H1 (cell line): ENCODE measurements around the gene CHN2. TPM values are rescaled to one million over a fixed set of nuclear protein-coding genes. Genes with fewer than 3 reads are reported as not detected.

Source experiments
- CTCF ChIA-PET: fragments of 300-600 bp; sonication (Branson Sonifier 250); formaldehyde crosslinking; loops from one replicate; lab custom pipeline; 2021; ENCODE audit not compliant: partially characterized antibody; lab: Charles Lee
- POLR2A ChIA-PET: fragments of 300-600 bp; sonication (Branson Sonifier 250); formaldehyde crosslinking; loops from one replicate; lab custom pipeline; 2021; ENCODE audit warnings: inconsistent platforms; ENCODE audit not compliant: partially characterized antibody; lab: Charles Lee
- DNase-seq, 2 experiments: peaks; one replicate each; pipeline versions ENCODE4 v3.0.0 to v3.0.0-alpha.2; 2010 to 2022; ENCODE audit warnings: low spot score in 2 of 2, low read depth in 1 of 2, mixed read lengths in 1 of 2
- FAIRE-seq: peaks from 2 replicates; lab custom pipeline; 2011; peaks lifted over from hg19 to GRCh38; lab: Jason Lieb, UNC
- H2AFZ ChIP-seq: 2 replicates; pipeline ENCODE4 v1.8.1; 2012; ENCODE audit warnings: low read length, inconsistent platforms
- H2AK5ac ChIP-seq: 2 replicates; pipeline ENCODE4 v1.6.1; 2013; ENCODE audit warnings: low read depth, low read length
- H2BK120ac ChIP-seq: replicated peaks from 2 replicates; pipeline ENCODE3; 2013; ENCODE audit warnings: low read depth, low read length, inconsistent platforms
- H2BK12ac ChIP-seq: 2 replicates; pipeline ENCODE4 v1.6.1; 2013; ENCODE audit warnings: low read depth, low read length
- H2BK15ac ChIP-seq: 2 replicates; pipeline ENCODE4 v1.6.1; 2013; ENCODE audit warnings: low read length
- H2BK20ac ChIP-seq: 2 replicates; pipeline ENCODE4 v1.6.1; 2013; ENCODE audit warnings: low read length
- H2BK5ac ChIP-seq: 2 replicates; pipeline ENCODE4 v1.6.1; 2013; ENCODE audit warnings: low read depth, low read length
- H3K14ac ChIP-seq: 2 replicates; pipeline ENCODE4 v1.6.1; 2013; ENCODE audit warnings: inconsistent platforms; ENCODE audit not compliant: insufficient read length
- H3K18ac ChIP-seq: 2 replicates; pipeline ENCODE4 v1.6.1; 2013; ENCODE audit warnings: low read length; ENCODE audit errors: extremely low read depth
- H3K23ac ChIP-seq: 2 replicates; pipeline ENCODE4 v1.6.1; 2013; ENCODE audit warnings: inconsistent platforms; ENCODE audit not compliant: insufficient read length
- H3K23me2 ChIP-seq: 2 replicates; pipeline ENCODE4 v1.6.1; 2013; ENCODE audit warnings: low read depth, low read length
- H3K27ac ChIP-seq: 2 replicates; pipeline ENCODE4 v1.6.1; 2011; ENCODE audit warnings: low read depth, low read length, inconsistent platforms
- H3K27me3 ChIP-seq, 4 experiments: replicated peaks in 1 of 4; 1 replicate in 1 of 4; 2 replicates in 3 of 4; pipeline versions ENCODE4 v1.6.1 to v1.8.1; 2011 to 2013; ENCODE audit warnings: low read length in 3 of 4, mild to moderate bottlenecking in 3 of 4, inconsistent platforms in 2 of 4, mixed read lengths in 2 of 4, moderate library complexity in 1 of 4; ENCODE audit not compliant: control insufficient read depth in 3 of 4, insufficient read depth in 3 of 4; ENCODE audit errors: extremely low read depth in 1 of 4
- H3K36me3 ChIP-seq, 4 experiments: 2 replicates each; pipeline versions ENCODE4 v1.6.1 to v1.8.1; 2011 to 2013; ENCODE audit warnings: mild to moderate bottlenecking in 4 of 4, low read length in 3 of 4, moderate library complexity in 2 of 4, control low read depth in 1 of 4, inconsistent platforms in 1 of 4; ENCODE audit not compliant: insufficient read depth in 4 of 4, control insufficient read depth in 2 of 4
- H3K4ac ChIP-seq: replicated peaks from 2 replicates; pipeline ENCODE3; 2013; ENCODE audit warnings: low read length, low read depth, mixed read lengths, inconsistent platforms; ENCODE audit not compliant: insufficient read length
- H3K4me1 ChIP-seq, 4 experiments: replicated peaks in 1 of 4; 1 replicate in 1 of 4; 2 replicates in 3 of 4; pipeline versions ENCODE4 v1.6.1 to v1.8.1; 2011 to 2013; ENCODE audit warnings: low read length in 3 of 4, inconsistent platforms in 2 of 4, mixed read lengths in 1 of 4; ENCODE audit not compliant: insufficient read depth in 4 of 4, control insufficient read depth in 3 of 4
- H3K4me2 ChIP-seq, 2 experiments: 2 replicates each; pipeline versions ENCODE4 v1.6.1 to v1.8.1; 2011 to 2013; ENCODE audit warnings: low read depth in 2 of 2, low read length in 2 of 2, control low read depth in 1 of 2, inconsistent platforms in 1 of 2, mild to moderate bottlenecking in 1 of 2; ENCODE audit not compliant: insufficient read depth in 1 of 2
- H3K4me3 ChIP-seq, 4 experiments: fragments of 200-600, 300-600 bp in 1 of 4; sonication (generic), shearing (Covaris generic), sonication (Bioruptor Twin) in 1 of 4; 2 replicates each; pipeline versions ENCODE4 v1.5.1 to v1.8.1; 2011 to 2016; ENCODE audit warnings: low read length in 4 of 4, low read depth in 3 of 4, control low read depth in 2 of 4, inconsistent platforms in 2 of 4, mild to moderate bottlenecking in 2 of 4, mixed read lengths in 1 of 4, moderate library complexity in 1 of 4; ENCODE audit not compliant: insufficient read depth in 2 of 4; ENCODE audit errors: extremely low read depth in 1 of 4
- H3K56ac ChIP-seq: replicated peaks from 2 replicates; pipeline ENCODE3; 2013; ENCODE audit warnings: low read depth, mild to moderate bottlenecking, mixed read lengths, low read length, inconsistent platforms; ENCODE audit not compliant: insufficient read length
- H3K79me1 ChIP-seq: 2 replicates; pipeline ENCODE4 v1.6.1; 2013; ENCODE audit warnings: low read depth, low read length, control low read depth
- H3K79me2 ChIP-seq, 2 experiments: 2 replicates each; pipeline versions ENCODE4 v1.6.1 to v1.8.1; 2012 to 2013; ENCODE audit warnings: low read length in 2 of 2, mild to moderate bottlenecking in 2 of 2, inconsistent platforms in 1 of 2; ENCODE audit not compliant: insufficient read depth in 2 of 2, control insufficient read depth in 1 of 2
- H3K9ac ChIP-seq, 4 experiments: replicated peaks in 1 of 4; 1 replicate in 1 of 4; 2 replicates in 3 of 4; pipeline versions ENCODE4 v1.6.1 to v1.8.1; 2011 to 2013; ENCODE audit warnings: low read depth in 3 of 4, low read length in 3 of 4, control low read depth in 2 of 4, mild to moderate bottlenecking in 2 of 4, moderate library complexity in 2 of 4, inconsistent platforms in 1 of 4; ENCODE audit errors: extremely low read depth in 1 of 4
- H3K9me3 ChIP-seq, 2 experiments: 2 replicates each; pipeline versions ENCODE4 v1.6.1 to v1.8.1; 2012 to 2013; ENCODE audit warnings: mild to moderate bottlenecking in 2 of 2, moderate library complexity in 2 of 2, control low read depth in 1 of 2, inconsistent platforms in 1 of 2, low read depth in 1 of 2, low read length in 1 of 2, mixed read lengths in 1 of 2; ENCODE audit not compliant: insufficient read depth in 2 of 2
- H4K20me1 ChIP-seq, 2 experiments: replicated peaks in 1 of 2; 2 replicates each; pipeline versions ENCODE3 to v1.8.1; 2011 to 2013; ENCODE audit warnings: inconsistent platforms in 2 of 2, low read length in 2 of 2, mild to moderate bottlenecking in 1 of 2; ENCODE audit not compliant: insufficient read depth in 2 of 2, control insufficient read depth in 1 of 2
- H4K5ac ChIP-seq: 2 replicates; pipeline ENCODE4 v1.6.1; 2013; ENCODE audit warnings: low read length, low read depth, mixed read lengths, inconsistent platforms; ENCODE audit not compliant: insufficient read length
- H4K8ac ChIP-seq: 2 replicates; pipeline ENCODE4 v1.8.0; 2013; ENCODE audit warnings: mild to moderate bottlenecking, moderate library complexity, low read length, inconsistent platforms; ENCODE audit not compliant: insufficient read depth; ENCODE audit errors: extremely low read depth
- H4K91ac ChIP-seq: replicated peaks from 2 replicates; pipeline ENCODE3; 2013; ENCODE audit warnings: low read length, mixed read lengths, inconsistent platforms; ENCODE audit not compliant: insufficient read length
- CREB1 ChIP-seq: IDR thresholded peaks from 2 replicates; pipeline ENCODE4 v1.6.1; 2012; ENCODE audit warnings: inconsistent platforms
- HDAC6 ChIP-seq: IDR thresholded peaks from one replicate; pipeline ENCODE4 v1.7.1; 2012; ENCODE audit warnings: low read depth, mild to moderate bottlenecking, inconsistent platforms, low read length, moderate library complexity
- SP4 ChIP-seq: IDR thresholded peaks from 2 replicates; pipeline ENCODE4 v1.6.1; 2012; ENCODE audit warnings: low read length, inconsistent platforms
- WGBS, 2 experiments: shearing (Covaris generic) in 1 of 2; methylation state at CpG; one replicate each; pipeline versions ENCODE4 v1.1.6 to v1.1.7; 2013 to 2015; ENCODE audit warnings: low lambda C conversion rate in 2 of 2, mixed read lengths in 2 of 2, inconsistent platforms in 1 of 2, low coverage in 1 of 2, missing lambda C conversion rate in 1 of 2; ENCODE audit not compliant: insufficient replicate concordance in 2 of 2, insufficient coverage in 1 of 2, insufficient read length in 1 of 2; ENCODE audit errors: extremely low coverage in 1 of 2, missing lambda C conversion rate in 1 of 2; 5-methylcytosine and 5-hydroxymethylcytosine counted together
- polyA plus RNA-seq, 7 experiments: library from polyadenylated mRNA; depleted of rRNA in 3 of 7; stranded (reverse) in 5 of 7; unstranded in 2 of 7; fragments of >200 nt in 5 of 7; fragments of 200-250 nt in 2 of 7; gene quantifications; 1 replicate in 5 of 7; 2 replicates in 1 of 7; 4 replicates in 1 of 7; pipeline versions ENCODE4 v1.2.1 to v1.2.3, GENCODE V29; 2011 to 2013; ENCODE audit warnings: missing spikeins in 2 of 7, mixed read lengths in 2 of 7
- total RNA-seq: library from RNA; stranded (reverse); fragmentation: NEBNext Ultra II Directional; extraction: Animal tissue kit (Norgen Biotek cat#: 25700); gene quantifications from 2 replicates; pipeline ENCODE4 v1.2.1, GENCODE V29; 2021

CHN2 gene
- total and polyA plus RNA-seq, 2 of the 8 experiments (the other 6 are each of a cell fraction or from before 2014, with no cell fraction given), result 2.9 to 4.8 TPM

- no peak overlapping the region for H3K14ac ChIP-seq
- no peak overlapping the region for H3K4me3 ChIP-seq
- no peak overlapping the region for H3K4ac ChIP-seq
- TF ChIP-seq SP4 (no peak), CREB1 (no peak), HDAC6 (no peak)
- WGBS, 2 experiments, result 85% methylated on average over 2 of the region's 2 CpGs; no CpG with 5 or more reads in 1 of the 2 experiments
- H3K36me3 ChIP-seq, result no peaks in the 10 kb centered on the region
- H3K27me3 ChIP-seq, result no peaks in the 10 kb centered on the region
- H4K5ac ChIP-seq, result no peak overlapping the region
- no peak for DNase-seq
- no peak overlapping the region for H3K18ac ChIP-seq
- H3K79me1 ChIP-seq, result no peaks in the 10 kb centered on the region
- no peak overlapping the region for H4K8ac ChIP-seq
- H2BK12ac ChIP-seq, result no peak overlapping the region
- no peak overlapping the region for H2AFZ ChIP-seq
- H4K91ac ChIP-seq, result no peak overlapping the region
- no peak overlapping the region for H2AK5ac ChIP-seq
- H2BK120ac ChIP-seq, result no peak overlapping the region
- ChIA-PET POLR2A (no interaction called here), CTCF (interaction anchor here (1.5 to 2.5 kb wide), 3 partner anchors 17 to 136 kb away, joined by 4 to 8 read pairs (median 7); no protein-coding TSS in a partner anchor)
- H3K23ac ChIP-seq, result no peak overlapping the region
- H3K9me3 ChIP-seq, result no peaks in the 10 kb centered on the region
- H3K23me2 ChIP-seq, result no peaks in the 10 kb centered on the region
- no peak overlapping the region for H3K56ac ChIP-seq
- H2BK5ac ChIP-seq, result no peak overlapping the region
- no peak overlapping the region for H3K27ac ChIP-seq
- peaks cover 0 to 3% (median 2%) of the 10 kb centered on the region in 4 experiments; a peak in 2 of 7 replicates for H3K4me1 ChIP-seq
- no peaks in the 10 kb centered on the region for H4K20me1 ChIP-seq
- H2BK15ac ChIP-seq, result no peak overlapping the region
- no peak overlapping the region for H3K9ac ChIP-seq
- no peak overlapping the region for H2BK20ac ChIP-seq
- no peak for FAIRE-seq
- H3K4me2 ChIP-seq, result no peak overlapping the region; a peak in 1 of 4 replicates
- H3K79me2 ChIP-seq, result no peaks in the 10 kb centered on the region
Measured at GRCh38 chr7:29325476-29325875, 130.9 kb downstream of the CHN2 start.
